Dermis microvascular lymphatic vessel endothelial cell (primary cell): Measurements from ENCODE around the gene SPRR2B. TPM values are rescaled to one million over a fixed set of nuclear protein-coding genes. Genes with fewer than 3 reads are reported as not detected.
"Not testable (repeated sequence)": the region's sequence is repeated elsewhere in the genome, so short reads cannot be mapped to it uniquely, and the experiment has no call there.

ENCODE experiments used
- DNase-seq, 2 donors: peaks; one replicate each; pipeline versions ENCODE4 v3.0.0 to v3.0.0-alpha.2; 2010; ENCODE audit warnings: low read depth in 2 of 2
- total RNA-seq: library from RNA; depleted of rRNA; stranded (reverse); fragments of >200 nt; gene quantifications from 2 replicates; pipeline ENCODE4 v1.2.1, GENCODE V29; 2014

The SPRR2B gene
- total RNA-seq, 1 donor from 2014 or later = not detected

DNA sequence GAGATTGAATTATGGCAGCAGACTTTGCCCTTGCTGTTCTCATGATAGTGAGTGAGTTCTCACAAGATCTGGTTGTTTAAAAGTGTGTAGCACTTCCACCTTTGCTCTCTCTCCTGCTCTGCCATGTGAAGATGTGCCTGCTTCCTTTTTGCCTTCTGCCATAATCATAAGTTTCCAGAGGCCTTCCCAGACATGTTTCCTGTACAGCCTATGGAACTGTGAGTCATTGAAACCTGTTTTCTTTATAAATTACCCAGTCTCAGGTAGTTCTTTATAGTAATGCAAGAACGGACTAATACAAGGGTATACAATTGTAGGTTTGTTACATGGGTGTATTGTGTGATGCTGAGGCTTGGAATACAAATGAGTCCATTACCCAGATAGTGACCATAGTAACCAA lies 36.2 kb downstream of the SPRR2B start:
- no peak for DNase-seq

DNA sequence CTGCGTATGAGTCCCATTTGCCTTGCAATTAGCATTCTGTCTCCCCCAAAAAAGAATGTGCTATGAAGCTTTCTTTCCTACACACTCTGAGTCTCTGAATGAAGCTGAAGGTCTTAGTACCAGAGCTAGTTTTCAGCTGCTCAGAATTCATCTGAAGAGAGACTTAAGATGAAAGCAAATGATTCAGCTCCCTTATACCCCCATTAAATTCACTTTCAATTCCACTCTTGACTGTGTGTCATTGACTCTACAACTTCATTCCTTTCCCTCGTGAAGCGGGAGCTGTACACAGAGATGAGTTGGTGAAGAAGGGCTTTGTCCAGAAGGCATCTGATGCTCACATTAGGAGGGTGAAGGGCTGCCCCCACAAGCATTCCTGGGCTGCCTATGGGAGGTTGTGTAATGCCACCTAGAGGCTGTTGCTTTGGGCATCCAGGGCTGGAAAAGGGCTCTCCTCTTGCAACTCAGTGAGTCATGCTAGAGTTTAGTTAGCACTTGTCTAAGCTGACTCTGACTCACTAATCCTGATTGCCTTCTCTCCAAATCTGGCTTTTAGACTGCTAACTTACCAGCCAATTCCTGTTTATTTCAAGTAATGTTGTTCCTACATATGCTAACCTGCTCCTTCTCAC lies 38.6 kb downstream of the SPRR2B start:
- DNase-seq = peak in 1 of 2 donors; percentile 1

DNA sequence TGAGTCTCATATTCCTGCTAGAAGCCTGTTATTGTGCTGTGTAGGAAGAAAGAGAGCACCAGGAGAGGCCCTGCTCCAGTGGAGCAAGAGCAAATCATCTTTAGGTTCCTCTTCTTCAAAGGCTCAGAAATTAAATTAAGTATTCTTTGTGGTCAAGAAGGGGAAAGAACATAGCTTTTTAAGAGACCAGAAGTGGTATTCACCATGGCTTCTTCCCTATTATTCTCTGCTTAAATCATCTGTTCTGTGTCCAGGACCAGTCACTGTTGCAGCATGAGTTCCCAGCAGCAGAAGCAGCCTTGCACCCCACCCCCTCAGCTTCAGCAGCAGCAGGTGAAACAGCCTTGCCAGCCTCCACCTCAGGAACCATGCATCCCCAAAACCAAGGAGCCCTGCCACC lies 39.3 kb downstream of the SPRR2B start:
- no peak for DNase-seq

DNA sequence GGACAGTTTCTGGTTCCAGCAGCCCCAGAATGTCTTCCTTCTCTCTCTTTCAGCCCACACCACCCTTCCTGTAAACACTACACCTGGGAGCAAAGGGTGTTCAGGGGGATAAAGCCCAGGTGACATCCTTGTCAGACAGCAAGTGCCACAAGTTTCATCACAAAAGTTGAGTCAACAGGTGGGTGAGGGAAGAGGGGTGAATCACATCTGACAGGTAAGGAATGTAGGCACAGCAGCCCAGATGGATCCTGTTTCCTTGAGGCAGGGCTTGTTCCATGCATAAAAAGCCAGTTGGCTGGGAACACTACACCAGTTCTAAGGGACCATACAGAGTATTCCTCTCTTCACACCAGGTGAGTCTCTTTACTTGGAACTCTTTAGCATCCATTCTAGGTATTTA lies 40.5 kb downstream of the SPRR2B start, which contains the start of gene SPRR1B:
Gene SPRR1B (plus strand): TSS at position 309 of the 400 bp plus-strand sequence. CDS start 1,143 bp downstream, outside the sequence.
- DNase-seq = no peak

DNA sequence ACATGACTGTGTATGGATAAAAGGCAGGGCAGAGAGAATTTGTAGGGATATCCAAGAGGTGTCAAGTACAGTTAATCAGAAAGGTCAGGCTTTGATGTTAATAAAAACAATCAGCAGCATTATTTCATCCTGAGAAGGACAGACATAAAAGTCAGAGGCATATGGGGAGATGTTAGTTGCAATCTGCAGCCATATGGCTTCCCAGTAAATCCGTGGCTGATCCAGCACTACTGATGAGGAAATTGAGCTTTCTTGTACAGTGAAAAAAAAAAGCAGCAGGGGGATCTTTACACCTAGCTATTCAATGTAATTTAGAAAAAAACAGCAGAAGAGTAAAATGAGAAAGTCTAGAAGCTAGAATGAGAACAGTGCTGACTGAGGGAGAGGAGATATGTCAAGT lies 42.6 kb downstream of the SPRR2B start:
- DNase-seq = no peak

DNA sequence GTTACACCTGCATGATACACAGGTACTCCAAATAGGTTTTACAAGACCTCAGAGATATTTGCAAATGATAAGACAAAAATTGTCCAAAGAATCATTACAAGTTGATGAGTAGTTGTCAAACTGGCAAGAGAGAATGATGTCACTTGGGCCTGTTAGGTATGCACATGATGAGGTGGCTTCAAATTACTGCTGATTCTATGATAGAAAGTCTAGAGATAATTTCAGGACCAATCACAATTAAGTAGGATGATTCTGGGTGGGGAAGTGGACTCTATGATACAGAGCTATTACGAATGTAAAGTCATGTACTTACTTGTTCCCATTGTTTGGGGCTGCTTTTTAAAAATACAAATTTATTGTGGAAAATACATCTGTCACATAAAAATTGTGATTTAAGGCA lies 45.6 kb downstream of the SPRR2B start:
- no peak for DNase-seq

DNA sequence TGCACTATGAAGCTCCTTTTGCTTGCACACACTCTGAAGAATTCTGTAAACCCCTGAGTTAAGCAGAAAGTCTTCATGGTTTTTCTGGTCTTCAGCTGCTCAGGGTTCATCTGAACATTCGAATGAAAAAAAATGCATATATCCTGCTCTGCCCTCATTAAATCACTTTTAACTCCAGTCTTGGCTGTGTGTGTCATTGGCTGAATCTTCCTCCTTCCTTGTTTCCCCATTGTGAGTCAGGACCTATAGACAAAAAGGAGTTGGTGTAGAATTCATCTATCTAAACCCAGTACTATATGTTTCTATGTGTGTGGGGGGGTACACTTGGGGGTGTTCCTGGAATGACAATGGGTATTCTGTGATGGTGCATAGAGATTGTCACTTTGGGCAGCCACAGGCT lies 47.0 kb downstream of the SPRR2B start:
- no peak for DNase-seq

DNA sequence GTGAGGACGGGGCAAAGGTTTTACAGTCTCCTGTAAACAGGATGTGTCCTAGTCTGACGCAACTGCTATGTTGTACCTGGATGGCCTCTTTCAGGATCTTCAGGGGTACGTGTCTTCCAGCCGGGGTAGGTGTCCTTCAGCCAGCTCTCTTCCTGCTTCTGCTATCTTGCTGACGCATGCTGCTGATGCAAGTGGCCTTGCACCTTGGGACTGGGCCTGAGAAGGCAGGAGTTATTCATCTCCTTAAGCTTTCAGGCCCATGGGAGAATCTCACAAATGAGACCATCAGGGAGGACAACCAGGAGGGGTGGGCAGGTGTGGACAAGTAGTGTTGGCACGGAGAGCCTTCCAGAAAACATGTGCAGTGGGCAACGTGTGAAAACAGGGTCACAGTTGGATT lies 48.3 kb downstream of the SPRR2B start:
- no peak for DNase-seq

DNA sequence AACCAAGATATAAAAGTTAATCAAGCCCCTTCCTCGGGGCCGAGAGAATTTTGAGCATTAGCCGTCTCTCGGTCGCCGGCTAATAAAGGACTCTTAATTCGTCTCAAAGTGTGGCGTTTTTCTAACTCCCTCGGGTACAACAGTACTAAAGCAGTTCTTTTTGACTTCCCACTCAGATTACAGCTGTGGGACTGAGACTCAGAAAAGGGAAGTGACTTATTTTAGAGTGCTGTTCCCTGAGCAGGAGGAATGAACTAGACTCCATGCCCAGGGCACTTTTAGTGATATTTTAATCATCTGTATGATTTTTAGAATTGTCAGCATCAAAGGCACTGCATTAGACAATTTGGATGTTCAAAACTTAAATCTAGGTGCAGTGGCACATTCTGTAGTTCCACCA lies 49.1 kb downstream of the SPRR2B start:
- not testable (repeated sequence) for DNase-seq

DNA sequence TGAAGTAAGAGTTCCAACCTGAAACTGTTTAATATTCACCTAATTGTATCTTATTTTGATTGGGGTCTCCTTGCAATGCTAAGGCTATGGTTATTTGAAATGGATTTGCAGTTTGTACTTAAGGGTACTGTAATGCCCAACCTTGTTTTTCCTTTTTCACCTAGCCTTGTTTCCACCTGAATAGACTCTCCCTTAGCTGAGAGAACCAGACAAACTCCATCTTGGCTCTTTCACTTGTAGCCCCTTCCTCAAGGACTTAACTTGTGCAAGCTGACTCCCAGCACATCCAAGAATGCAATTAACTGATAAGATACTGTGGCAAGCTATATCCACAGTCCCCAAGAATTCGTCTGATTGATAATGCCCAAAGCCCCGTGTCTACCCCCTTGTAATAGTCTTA lies 49.6 kb downstream of the SPRR2B start:
- DNase-seq = not testable (repeated sequence)

Other genes with a start within 250 kb of the SPRR2B start
- not detected in 2 replicates for gene LCE1A, start 244.1 kb downstream of the SPRR2B start, total RNA-seq
- not detected in 2 replicates for gene LCE6A, start 228.8 kb downstream of the SPRR2B start, total RNA-seq
- gene LCE7A, start 211.6 kb downstream of the SPRR2B start, total RNA-seq = not detected in 2 replicates
- gene SMCP, start 193.3 kb downstream of the SPRR2B start, total RNA-seq = not detected in 2 replicates
- gene IVL, start 163.1 kb downstream of the SPRR2B start, total RNA-seq = not detected in 2 replicates
- not detected in 2 replicates for gene SPRR5, start 124.4 kb downstream of the SPRR2B start, total RNA-seq
- not detected in 2 replicates for gene SPRR4, start 101.0 kb downstream of the SPRR2B start, total RNA-seq
- gene SPRR1A, start 87.5 kb downstream of the SPRR2B start, total RNA-seq = not detected in 2 replicates
- gene SPRR3, start 69.9 kb downstream of the SPRR2B start, total RNA-seq = not detected in 2 replicates
- gene SPRR1B, start 40.4 kb downstream of the SPRR2B start, total RNA-seq = not detected in 2 replicates
- not detected in 2 replicates for gene SPRR2D, start 30.5 kb downstream of the SPRR2B start, total RNA-seq
- gene SPRR2A, start 14.1 kb downstream of the SPRR2B start, total RNA-seq = not detected in 2 replicates
- gene SPRR2E, start 22.9 kb upstream of the SPRR2B start, total RNA-seq = not detected in 2 replicates
- gene SPRR2F, start 41.9 kb upstream of the SPRR2B start, total RNA-seq = not detected in 2 replicates
- not detected in 2 replicates for gene SPRR2G, start 79.3 kb upstream of the SPRR2B start, total RNA-seq
- not detected in 2 replicates for gene LELP1, start 131.8 kb upstream of the SPRR2B start, total RNA-seq
- under 0.01 TPM in 1 of 2 replicates, not detected in the other for gene PRR9, start 146.0 kb upstream of the SPRR2B start, total RNA-seq
- gene LORICRIN, start 188.1 kb upstream of the SPRR2B start, total RNA-seq = not detected in 2 replicates
- not detected in 2 replicates for gene PGLYRP3, start 241.3 kb upstream of the SPRR2B start, total RNA-seq